ENCODE data around the gene EPS8L1. TPM values are rescaled to one million over a fixed set of nuclear protein-coding genes. Genes with fewer than 3 reads are reported as not detected.

Gene EPS8L1
- total and polyA plus RNA-seq, 10 donors, result 0.37 to 5.3 (median 3.1) TPM; not detected in 1

GRCh38 chr19:55112777-55113569 lies 37.3 kb downstream of the EPS8L1 start:
- Histone ChIP-seq H3K27ac (peak overlapping the region in 6 of 8 donors; percentile 38 to 90 (median 55)), H3K27me3 (replicated peaks in 1 of 7) (no peaks in the 10 kb centered on the region), H3K36me3 (peaks cover 0 to 66% (median 24%) of the 10 kb centered on the region in 6 donors), H3K4me1 (peaks cover 11 to 62% (median 46%) of the 10 kb centered on the region in 6 donors), H3K4me3 (no peak overlapping the region), H3K9me3 (no peaks in the 10 kb centered on the region)
- intact Hi-C loops (cut with DNase I; ENCODE audit: low total_unique reads), result no loop called here
- no peak for TF ChIP-seq POLR2AphosphoS5 (IDR thresholded peaks at IDR 0.05)
- TF ChIP-seq CTCF (IDR thresholded peaks at IDR 0.05 in 8 of 11, conservative IDR thresholded peaks at IDR 0.05 in 3 of 11), result no peak
- no peak for TF ChIP-seq POLR2A (IDR thresholded peaks at IDR 0.05)
- 55 to 77% (median 72%) methylated on average over 15 to 23 of the region's 23 CpGs for WGBS, 5 donors
- DNase-seq, result no peak

GRCh38 chr19:55113570-55114039 lies 37.9 kb downstream of the EPS8L1 start:
- Histone ChIP-seq H3K4me3 (no peak overlapping the region), H3K27me3 (replicated peaks in 1 of 7) (no peaks in the 10 kb centered on the region), H3K9me3 (no peaks in the 10 kb centered on the region), H3K4me1 (peaks cover 16 to 68% (median 52%) of the 10 kb centered on the region in 6 donors), H3K36me3 (peaks cover 0 to 60% (median 24%) of the 10 kb centered on the region in 6 donors), H3K27ac (peak overlapping the region in 5 of 8 donors; percentile 38 to 90 (median 63))
- WGBS, 5 donors, result 61 to 64% (median 63%) methylated on average over 11 to 12 of the region's 12 CpGs
- intact Hi-C loops (cut with DNase I; ENCODE audit: low total_unique reads), result no loop called here
- TF ChIP-seq CTCF (IDR thresholded peaks at IDR 0.05 in 8 of 11, conservative IDR thresholded peaks at IDR 0.05 in 3 of 11), result no peak
- TF ChIP-seq POLR2A (IDR thresholded peaks at IDR 0.05), result no peak
- peak in 2 of 3 donors; percentile 30 to 59 for TF ChIP-seq POLR2AphosphoS5 (IDR thresholded peaks at IDR 0.05)
- DNase-seq, result no peak

GRCh38 chr19:55114566-55115145 lies 39.0 kb downstream of the EPS8L1 start:
- peaks cover 0 to 49% (median 17%) of the 10 kb centered on the region in 6 donors for H3K36me3 ChIP-seq
- H3K27me3 ChIP-seq (replicated peaks in 1 of 7), result no peaks in the 10 kb centered on the region
- H3K4me1 ChIP-seq, result peaks cover 19 to 74% (median 56%) of the 10 kb centered on the region in 6 donors
- H3K4me3 ChIP-seq, result no peak overlapping the region
- TF ChIP-seq POLR2AphosphoS5 (IDR thresholded peaks at IDR 0.05) (no peak), POLR2A (IDR thresholded peaks at IDR 0.05) (no peak), CTCF (IDR thresholded peaks at IDR 0.05 in 8 of 11, conservative IDR thresholded peaks at IDR 0.05 in 3 of 11) (no peak)
- peak overlapping the region in 4 of 8 donors; percentile 13 to 94 (median 76) for H3K27ac ChIP-seq
- H3K9me3 ChIP-seq, result no peaks in the 10 kb centered on the region
- 86 to 95% (median 93%) methylated on average over 6 to 9 of the region's 9 CpGs for WGBS, 5 donors
- DNase-seq, result no peak
- intact Hi-C loops (cut with DNase I; ENCODE audit: low total_unique reads), result no loop called here

All from spleen (tissue), 11 donors.